Measurements from ENCODE around the gene RAB1A.

The RAB1A gene

GRCh38 chr2:65064728-65065552 is 65.0 kb downstream of the RAB1A start:
- TF ChIP-seq CTCF (IDR thresholded peaks at IDR 0.05; ENCODE audit: low read depth, low read length) = peak; percentile 92
- peaks cover 9% of the 10 kb centered on the region for H3K36me3 ChIP-seq
- no peaks in the 10 kb centered on the region for H3K27me3 ChIP-seq (ENCODE audit: insufficient read depth, low read depth, severe bottlenecking)
- peak overlapping the region; percentile 69 for H3K27ac ChIP-seq
- H3K9me3 ChIP-seq (ENCODE audit: severe bottlenecking) = no peaks in the 10 kb centered on the region
- DNase-seq = peak; percentile 90
- no peak overlapping the region for H3K4me3 ChIP-seq (ENCODE audit: low read depth, low read length)

GRCh38 chr2:65062843-65063825 is 66.8 kb downstream of the RAB1A start:
- TF ChIP-seq CTCF (IDR thresholded peaks at IDR 0.05; ENCODE audit: low read depth, low read length) = no peak
- Histone ChIP-seq H3K9me3 (ENCODE audit: severe bottlenecking) (no peaks in the 10 kb centered on the region), H3K27me3 (ENCODE audit: insufficient read depth, low read depth, severe bottlenecking) (no peaks in the 10 kb centered on the region), H3K4me3 (ENCODE audit: low read depth, low read length) (no peak overlapping the region), H3K27ac (peak overlapping the region; percentile 69), H3K36me3 (no peaks in the 10 kb centered on the region; the same call in 1 of the 2 replicates)
- DNase-seq = peak; percentile 50

- H3K27ac ChIP-seq = peak overlapping the region; percentile 69
Observed at GRCh38 chr2:65061910-65062339, 68.0 kb downstream of the RAB1A start.

GRCh38 chr2:65061146-65061909 is 68.6 kb downstream of the RAB1A start:
- Histone ChIP-seq H3K9me3 (ENCODE audit: severe bottlenecking) (no peaks in the 10 kb centered on the region), H3K36me3 (no peaks in the 10 kb centered on the region; the same call in none of the 2 replicates), H3K27me3 (ENCODE audit: insufficient read depth, low read depth, severe bottlenecking) (no peaks in the 10 kb centered on the region), H3K4me3 (ENCODE audit: low read depth, low read length) (no peak overlapping the region), H3K27ac (peak overlapping the region; percentile 69)
- peak; percentile 61 for DNase-seq
- no peak for TF ChIP-seq CTCF (IDR thresholded peaks at IDR 0.05; ENCODE audit: low read depth, low read length)

More at GRCh38 chr2:65061910-65062339, 68.0 kb downstream of the RAB1A start:
- no peaks in the 10 kb centered on the region for H3K27me3 ChIP-seq (ENCODE audit: insufficient read depth, low read depth, severe bottlenecking)
- H3K4me3 ChIP-seq (ENCODE audit: low read depth, low read length) = no peak overlapping the region
- H3K9me3 ChIP-seq (ENCODE audit: severe bottlenecking) = no peaks in the 10 kb centered on the region
- H3K36me3 ChIP-seq = no peaks in the 10 kb centered on the region; the same call in none of the 2 replicates
- no peak for DNase-seq
- no peak for TF ChIP-seq CTCF (IDR thresholded peaks at IDR 0.05; ENCODE audit: low read depth, low read length)

GRCh38 chr2:65059071-65059470 is 70.8 kb downstream of the RAB1A start:
- Histone ChIP-seq H3K36me3 (no peaks in the 10 kb centered on the region; the same call in none of the 2 replicates), H3K27ac (no peak overlapping the region), H3K27me3 (ENCODE audit: insufficient read depth, low read depth, severe bottlenecking) (no peaks in the 10 kb centered on the region), H3K9me3 (ENCODE audit: severe bottlenecking) (no peaks in the 10 kb centered on the region), H3K4me3 (ENCODE audit: low read depth, low read length) (no peak overlapping the region)
- no peak for DNase-seq
- no peak for TF ChIP-seq CTCF (IDR thresholded peaks at IDR 0.05; ENCODE audit: low read depth, low read length)

All from WERI-Rb-1 (cell line).